Activated CD8-positive, alpha-beta T cell treated with anti-CD3 and anti-CD28 coated beads for 36 hours (primary cell): ENCODE results near the gene ADGRV1. TPM values are rescaled to one million over a fixed set of nuclear protein-coding genes. Genes with fewer than 3 reads are reported as not detected.

Experiments used
- ATAC-seq: fragments of 200-7000 bp; cut with Tn5 transposase; one replicate; pipeline ENCODE4 v1.10.0; 2021; ENCODE audit warnings: mild to moderate bottlenecking, moderate library complexity
- CTCF ChIA-PET: fragments of 350-600 bp; sonication (Branson Sonifier 250); formaldehyde crosslinking; loops from one replicate; lab custom pipeline; 2021; ENCODE audit warnings: antibody characterized with exemption; lab: Charles Lee
- POLR2A ChIA-PET: fragments of 350-600 bp; sonication (Branson Sonifier 250); formaldehyde crosslinking; loops from one replicate; lab custom pipeline; 2021; ENCODE audit warnings: antibody characterized with exemption; lab: Charles Lee
- DNase-seq: peaks from one replicate; pipeline ENCODE4 v3.0.0-alpha.2; 2020
- H3K27ac Mint-ChIP-seq: one replicate; pipeline ENCODE4 v1.8.0; 2021; ENCODE audit warnings: mild to moderate bottlenecking, mixed read lengths
- H3K27me3 Mint-ChIP-seq: one replicate; pipeline ENCODE4 v1.8.0; 2021; ENCODE audit warnings: mixed read lengths
- H3K36me3 Mint-ChIP-seq: one replicate; pipeline ENCODE4 v1.8.0; 2021; ENCODE audit warnings: low read depth, mixed read lengths
- H3K4me1 Mint-ChIP-seq: one replicate; pipeline ENCODE4 v1.8.0; 2021; ENCODE audit warnings: low read depth, mixed read lengths
- H3K4me3 Mint-ChIP-seq: one replicate; pipeline ENCODE4 v1.8.0; 2021; ENCODE audit warnings: mild to moderate bottlenecking, moderate library complexity, mixed read lengths
- H3K9me3 Mint-ChIP-seq: one replicate; pipeline ENCODE4 v1.8.0; 2021; ENCODE audit warnings: mixed read lengths
- intact Hi-C: fragments of 100-400 bp; cut with micrococcal nuclease; formaldehyde crosslinking; loops from one replicate; pipeline ENCODE4 v1.10.0; 2022
- total RNA-seq, 2 experiments: library from RNA; stranded (reverse); gene quantifications; one replicate each; pipeline ENCODE4 v1.2.3, GENCODE V29; 2021
- TF ChIP-seq, protein P1 (sequence below): fragments of 200-600 bp; IDR thresholded peaks from one replicate; pipeline ENCODE4 v1.8.0; 2022; ENCODE audit warnings: antibody characterized with exemption, mild to moderate bottlenecking

The ADGRV1 gene
- total RNA-seq, 2 experiments from 2014 or later, result 0.18 TPM; not detected in 1

DNA sequence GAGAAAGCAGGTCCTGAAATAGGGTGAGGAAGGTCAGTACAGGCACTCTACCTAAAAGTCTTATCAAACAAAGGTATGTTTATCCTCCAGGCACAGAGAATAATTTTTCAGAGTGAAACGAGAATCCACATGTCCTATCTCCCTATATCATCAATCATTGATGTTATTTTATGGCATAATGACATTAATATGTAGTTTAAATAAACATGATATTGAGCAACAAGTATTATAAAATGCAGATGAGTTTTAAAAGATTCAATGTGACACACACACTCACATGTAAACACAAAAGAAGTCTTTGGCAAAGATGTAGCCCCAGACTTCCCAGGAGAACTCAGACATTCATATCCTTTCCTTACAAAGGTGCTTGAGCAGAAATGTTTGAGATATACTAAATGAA lies 389.1 kb downstream of the ADGRV1 start:
- H3K4me1 Mint-ChIP-seq, result no peaks in the 10 kb centered on the region
- ChIA-PET CTCF (interaction anchor here (1.6 kb wide), 1 partner anchor 15 kb away, joined by 4 read pairs; no protein-coding TSS in a partner anchor), POLR2A (no interaction called here)
- H3K4me3 Mint-ChIP-seq, result no peak overlapping the region
- no peak for DNase-seq
- TF ChIP-seq, protein P1, sequence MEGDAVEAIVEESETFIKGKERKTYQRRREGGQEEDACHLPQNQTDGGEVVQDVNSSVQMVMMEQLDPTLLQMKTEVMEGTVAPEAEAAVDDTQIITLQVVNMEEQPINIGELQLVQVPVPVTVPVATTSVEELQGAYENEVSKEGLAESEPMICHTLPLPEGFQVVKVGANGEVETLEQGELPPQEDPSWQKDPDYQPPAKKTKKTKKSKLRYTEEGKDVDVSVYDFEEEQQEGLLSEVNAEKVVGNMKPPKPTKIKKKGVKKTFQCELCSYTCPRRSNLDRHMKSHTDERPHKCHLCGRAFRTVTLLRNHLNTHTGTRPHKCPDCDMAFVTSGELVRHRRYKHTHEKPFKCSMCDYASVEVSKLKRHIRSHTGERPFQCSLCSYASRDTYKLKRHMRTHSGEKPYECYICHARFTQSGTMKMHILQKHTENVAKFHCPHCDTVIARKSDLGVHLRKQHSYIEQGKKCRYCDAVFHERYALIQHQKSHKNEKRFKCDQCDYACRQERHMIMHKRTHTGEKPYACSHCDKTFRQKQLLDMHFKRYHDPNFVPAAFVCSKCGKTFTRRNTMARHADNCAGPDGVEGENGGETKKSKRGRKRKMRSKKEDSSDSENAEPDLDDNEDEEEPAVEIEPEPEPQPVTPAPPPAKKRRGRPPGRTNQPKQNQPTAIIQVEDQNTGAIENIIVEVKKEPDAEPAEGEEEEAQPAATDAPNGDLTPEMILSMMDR, result no peak
- ATAC-seq, result no peak
- no peak overlapping the region for H3K27ac Mint-ChIP-seq
- no peaks in the 10 kb centered on the region for H3K36me3 Mint-ChIP-seq
- intact Hi-C loops, result no loop called here
- H3K27me3 Mint-ChIP-seq, result peaks cover 6% of the 10 kb centered on the region
- no peaks in the 10 kb centered on the region for H3K9me3 Mint-ChIP-seq

DNA sequence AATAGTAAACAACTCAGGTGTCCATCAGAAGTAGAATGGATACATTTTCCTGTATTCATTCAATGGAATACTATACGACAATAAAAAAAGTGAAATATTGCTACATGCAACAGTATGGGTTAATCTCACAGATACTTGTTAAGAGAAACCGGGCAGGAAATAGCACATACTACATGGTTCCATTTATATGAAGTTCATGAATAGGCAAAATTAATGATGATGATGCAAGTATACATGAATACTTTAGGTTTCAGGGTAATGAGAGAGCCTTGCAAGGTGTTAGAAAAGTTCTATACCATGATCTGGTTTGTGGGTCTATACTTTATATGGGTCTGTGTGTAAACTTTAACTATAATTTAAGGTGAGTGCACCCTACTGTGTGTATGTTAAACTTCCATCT lies 390.4 kb downstream of the ADGRV1 start:
- ChIA-PET CTCF (interaction anchor here (1.6 kb wide), 1 partner anchor 17 kb away, joined by 4 read pairs; no protein-coding TSS in a partner anchor), POLR2A (no interaction called here)
- intact Hi-C loops, result no loop called here
- H3K27ac Mint-ChIP-seq, result no peak overlapping the region
- no peaks in the 10 kb centered on the region for H3K9me3 Mint-ChIP-seq
- no peaks in the 10 kb centered on the region for H3K36me3 Mint-ChIP-seq
- no peak overlapping the region for H3K4me3 Mint-ChIP-seq
- DNase-seq (no peak), ATAC-seq (no peak)
- peaks cover 8% of the 10 kb centered on the region for H3K27me3 Mint-ChIP-seq
- TF ChIP-seq, protein P1, result no peak
- no peaks in the 10 kb centered on the region for H3K4me1 Mint-ChIP-seq

DNA sequence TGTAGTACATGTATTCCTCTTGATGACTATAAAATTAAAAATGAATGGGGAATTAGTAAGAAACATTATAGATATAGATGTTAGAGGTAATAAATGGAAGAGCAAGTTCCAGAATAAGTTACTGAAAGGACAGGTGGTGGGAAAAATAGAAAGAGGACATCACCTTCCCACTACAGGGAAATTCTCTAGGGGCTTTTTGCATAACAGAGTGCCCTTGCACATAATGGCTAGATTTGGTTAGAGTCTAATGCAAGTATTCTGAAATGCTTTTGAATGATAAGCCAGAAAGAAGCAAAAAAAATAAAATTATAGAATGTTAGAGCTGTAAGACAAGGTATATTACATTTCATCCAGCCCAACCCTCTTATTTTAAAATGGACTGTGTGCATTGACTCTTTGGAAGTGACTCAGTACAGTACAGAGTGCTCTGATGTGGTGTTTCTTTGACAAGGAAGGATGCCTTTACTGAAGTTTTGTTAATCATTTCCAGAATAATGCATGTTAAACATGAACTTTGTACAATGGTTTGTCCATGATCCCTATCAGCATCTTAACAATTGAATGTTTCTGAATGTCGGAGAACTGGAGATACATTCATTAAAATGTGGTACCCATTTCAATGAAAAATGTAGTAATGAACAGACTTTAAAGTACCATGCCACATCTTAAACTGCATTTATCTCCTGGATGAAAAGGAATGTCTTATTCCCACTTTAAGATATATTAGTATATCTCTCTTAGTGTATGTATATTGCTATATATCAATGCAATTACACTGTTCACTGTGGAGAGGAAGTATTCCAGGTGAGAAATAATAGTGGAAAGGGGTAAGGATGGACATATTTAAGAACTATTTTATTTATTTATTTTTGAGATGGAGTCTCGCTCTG lies 391.1 kb downstream of the ADGRV1 start:
- ATAC-seq (no peak), DNase-seq (no peak)
- Mint-ChIP-seq H3K27me3 (peaks cover 8% of the 10 kb centered on the region), H3K9me3 (no peaks in the 10 kb centered on the region), H3K4me1 (no peaks in the 10 kb centered on the region), H3K27ac (no peak overlapping the region), H3K4me3 (no peak overlapping the region), H3K36me3 (no peaks in the 10 kb centered on the region)
- CTCF ChIA-PET, result no interaction called here
- POLR2A ChIA-PET, result no interaction called here
- intact Hi-C loops, result no loop called here
- TF ChIP-seq, protein P1, result no peak

DNA sequence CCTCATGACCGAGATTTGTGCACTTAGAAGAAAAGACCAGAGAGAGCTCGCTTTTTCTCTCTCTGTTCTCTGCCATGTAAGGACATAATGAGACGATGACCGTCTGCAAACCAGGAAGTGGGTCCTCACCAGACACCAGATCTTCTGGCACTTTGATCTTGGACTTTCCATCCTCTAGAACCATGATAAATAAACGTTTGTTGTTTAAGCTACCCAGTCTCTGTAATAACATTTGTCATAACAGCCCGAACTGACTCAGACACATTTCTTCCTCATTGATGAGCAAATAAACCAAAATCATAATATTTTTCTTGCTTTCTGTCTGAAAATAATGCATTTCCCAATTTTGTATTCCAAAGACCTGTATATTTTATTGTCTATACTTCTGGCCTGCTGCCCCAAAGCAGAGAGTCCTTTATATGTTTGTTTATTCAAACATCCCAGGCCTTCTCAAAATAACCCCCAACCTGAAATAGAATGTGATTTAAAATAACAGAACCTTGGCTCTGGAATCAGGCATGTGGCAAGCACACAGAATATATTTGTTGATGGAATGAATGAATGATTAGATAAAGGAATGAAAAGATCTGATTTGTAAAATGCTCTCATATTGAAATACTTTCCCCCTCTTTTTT lies 396.5 kb downstream of the ADGRV1 start:
- Mint-ChIP-seq H3K4me1 (peaks cover 7% of the 10 kb centered on the region), H3K36me3 (no peaks in the 10 kb centered on the region), H3K27ac (no peak overlapping the region), H3K27me3 (peaks cover 17% of the 10 kb centered on the region), H3K9me3 (no peaks in the 10 kb centered on the region), H3K4me3 (no peak overlapping the region)
- ATAC-seq, result no peak
- no peak for DNase-seq
- TF ChIP-seq, protein P1, result no peak
- ChIA-PET POLR2A (no interaction called here), CTCF (interaction anchor here (1.6 kb wide), 1 partner anchor 24 kb away, joined by 3 read pairs; no protein-coding TSS in a partner anchor)
- intact Hi-C loops, result no loop called here
